Activated T-cell treated with anti-CD3 and anti-CD28 coated beads for 24 hours (primary cell): ENCODE data around the gene KIAA1958.

Experiments used
- DNase-seq: peaks from one replicate; pipeline ENCODE4 v3.0.0-alpha.2; 2020; ENCODE audit warnings: low read depth

KIAA1958 gene

GRCh38 chr9:112531666-112532282 is 45.1 kb downstream of the KIAA1958 start:
- DNase-seq, result no peak

- DNase-seq, result no peak
These were observed 45.8 kb downstream of the KIAA1958 start for GRCh38 chr9:112532427-112532826.

- no peak for DNase-seq
These were observed 47.0 kb downstream of the KIAA1958 start for GRCh38 chr9:112533660-112534059.

GRCh38 chr9:112535301-112535700 is 48.7 kb downstream of the KIAA1958 start:
- no peak for DNase-seq

GRCh38 chr9:112535811-112536210 is 49.2 kb downstream of the KIAA1958 start:
- DNase-seq, result no peak

- DNase-seq, result no peak
These were observed 50.9 kb downstream of the KIAA1958 start for GRCh38 chr9:112537561-112537960.

- no peak for DNase-seq
These were observed 54.2 kb downstream of the KIAA1958 start for GRCh38 chr9:112540800-112541199.

GRCh38 chr9:112541685-112542084 is 55.1 kb downstream of the KIAA1958 start:
- no peak for DNase-seq

- DNase-seq, result no peak
These were observed 56.1 kb downstream of the KIAA1958 start for GRCh38 chr9:112542593-112543292.

- no peak for DNase-seq
These were observed 57.9 kb downstream of the KIAA1958 start for GRCh38 chr9:112544477-112544876.

GRCh38 chr9:112545237-112545636 is 58.6 kb downstream of the KIAA1958 start:
- DNase-seq, result no peak

- no peak for DNase-seq
These were observed 59.8 kb downstream of the KIAA1958 start for GRCh38 chr9:112546149-112547012.

GRCh38 chr9:112548051-112548440 is 61.4 kb downstream of the KIAA1958 start:
- DNase-seq, result no peak

GRCh38 chr9:112548836-112549595 is 62.4 kb downstream of the KIAA1958 start:
- no peak for DNase-seq

GRCh38 chr9:112550531-112550930 is 63.9 kb downstream of the KIAA1958 start:
- no peak for DNase-seq

GRCh38 chr9:112551641-112552040 is 65.0 kb downstream of the KIAA1958 start:
- no peak for DNase-seq

GRCh38 chr9:112552229-112553056 is 65.8 kb downstream of the KIAA1958 start:
- DNase-seq, result no peak

GRCh38 chr9:112553256-112553826 is 66.7 kb downstream of the KIAA1958 start:
- no peak for DNase-seq

- DNase-seq, result no peak
These were observed 67.9 kb downstream of the KIAA1958 start for GRCh38 chr9:112554516-112554915.

GRCh38 chr9:112555101-112555643 is 68.5 kb downstream of the KIAA1958 start:
- DNase-seq, result no peak
